H9 (cell line): ENCODE measurements around the gene CA9. TPM values are rescaled to one million over a fixed set of nuclear protein-coding genes. Genes with fewer than 3 reads are reported as not detected.

Experiments used
- DNase-seq: peaks from one replicate; pipeline ENCODE4 v3.0.0-alpha.2; 2017
- H2AFZ ChIP-seq: one replicate; pipeline ENCODE4 v1.6.1; 2013; ENCODE audit warnings: mild to moderate bottlenecking, low read length, control low read depth, moderate library complexity
- H2AK5ac ChIP-seq: 2 replicates; pipeline ENCODE4 v1.6.1; 2013; ENCODE audit warnings: low read length, control low read depth, mixed read lengths; ENCODE audit not compliant: insufficient read length
- H2BK120ac ChIP-seq: one replicate; pipeline ENCODE4 v1.6.1; 2013; ENCODE audit warnings: low read depth, mild to moderate bottlenecking, low read length, control low read depth, inconsistent platforms; ENCODE audit not compliant: poor library complexity, severe bottlenecking
- H2BK12ac ChIP-seq: 2 replicates; pipeline ENCODE4 v1.6.1; 2013; ENCODE audit warnings: low read length, control low read depth, mixed read lengths, low read depth; ENCODE audit not compliant: insufficient read length
- H2BK15ac ChIP-seq: 2 replicates; pipeline ENCODE4 v1.6.1; 2013; ENCODE audit warnings: low read depth, low read length, control low read depth
- H2BK20ac ChIP-seq: one replicate; pipeline ENCODE4 v1.6.1; 2013; ENCODE audit warnings: low read depth, mild to moderate bottlenecking, low read length, control low read depth, inconsistent platforms; ENCODE audit not compliant: poor library complexity, severe bottlenecking
- H2BK5ac ChIP-seq: 2 replicates; pipeline ENCODE4 v1.6.1; 2013; ENCODE audit warnings: low read length, control low read depth, mixed read lengths; ENCODE audit not compliant: insufficient read length
- H3K14ac ChIP-seq: 2 replicates; pipeline ENCODE4 v1.6.1; 2013; ENCODE audit warnings: low read length, control low read depth; ENCODE audit not compliant: insufficient read depth
- H3K18ac ChIP-seq: 2 replicates; pipeline ENCODE4 v1.6.1; 2013; ENCODE audit warnings: low read depth, mild to moderate bottlenecking, mixed read lengths, low read length, control low read depth; ENCODE audit not compliant: insufficient read length
- H3K23ac ChIP-seq: 2 replicates; pipeline ENCODE4 v1.6.1; 2013; ENCODE audit warnings: low read length, control low read depth, mixed read lengths, low read depth; ENCODE audit not compliant: insufficient read length
- H3K23me2 ChIP-seq: 2 replicates; pipeline ENCODE4 v1.6.1; 2013; ENCODE audit warnings: low read depth, mild to moderate bottlenecking, mixed read lengths, low read length, control low read depth; ENCODE audit not compliant: insufficient read length, poor library complexity, severe bottlenecking
- H3K27ac ChIP-seq: 2 replicates; pipeline ENCODE4 v1.5.1; 2013; ENCODE audit warnings: low read length, control low read depth, mixed read lengths, low read depth; ENCODE audit not compliant: insufficient read length
- H3K27me3 ChIP-seq: 2 replicates; pipeline ENCODE4 v1.6.1; 2013; ENCODE audit warnings: low read length, control low read depth, inconsistent platforms; ENCODE audit not compliant: insufficient read depth
- H3K4ac ChIP-seq: 2 replicates; pipeline ENCODE4 v1.6.1; 2013; ENCODE audit warnings: low read depth, mild to moderate bottlenecking, control low read depth, inconsistent platforms, low read length, moderate library complexity
- H3K4me1 ChIP-seq: 2 replicates; pipeline ENCODE4 v1.6.1; 2013; ENCODE audit warnings: low read length, control low read depth, inconsistent platforms; ENCODE audit not compliant: insufficient read depth
- H3K4me2 ChIP-seq: 2 replicates; pipeline ENCODE4 v1.6.1; 2013; ENCODE audit warnings: low read length, control low read depth, mixed read lengths; ENCODE audit not compliant: insufficient read length, insufficient read depth
- H3K56ac ChIP-seq: 2 replicates; pipeline ENCODE4 v1.6.1; 2013; ENCODE audit warnings: low read depth, mild to moderate bottlenecking, mixed read lengths, low read length, control low read depth; ENCODE audit not compliant: insufficient read length
- H3K79me1 ChIP-seq: 2 replicates; pipeline ENCODE4 v1.6.1; 2013; ENCODE audit warnings: low read depth, mild to moderate bottlenecking, moderate library complexity, low read length, control low read depth, inconsistent platforms; ENCODE audit not compliant: insufficient read depth, poor library complexity, severe bottlenecking
- H3K79me2 ChIP-seq: 2 replicates; pipeline ENCODE4 v1.6.1; 2013; ENCODE audit warnings: low read length, control low read depth, inconsistent platforms; ENCODE audit not compliant: insufficient read depth
- H3K9ac ChIP-seq: 2 replicates; pipeline ENCODE4 v1.6.1; 2013; ENCODE audit warnings: low read length, control low read depth, mixed read lengths; ENCODE audit not compliant: insufficient read length; ENCODE audit errors: extremely low read depth
- H3K9me3 ChIP-seq: one replicate; pipeline ENCODE4 v1.6.1; 2013; ENCODE audit warnings: low read depth, low read length, inconsistent platforms; ENCODE audit not compliant: control insufficient read depth
- H3T11ph ChIP-seq: one replicate; pipeline ENCODE4 v1.6.1; 2013; ENCODE audit warnings: mild to moderate bottlenecking, low read length, control low read depth, inconsistent platforms
- H4K20me1 ChIP-seq: one replicate; pipeline ENCODE4 v1.6.1; 2013; ENCODE audit not compliant: control insufficient read depth, insufficient read length, insufficient read depth
- H4K5ac ChIP-seq: 2 replicates; pipeline ENCODE4 v1.6.1; 2013; ENCODE audit warnings: low read depth, mild to moderate bottlenecking, mixed read lengths, low read length, control low read depth; ENCODE audit not compliant: insufficient read length
- H4K8ac ChIP-seq: replicated peaks from 2 replicates; pipeline ENCODE4 v1.6.1; 2013; ENCODE audit warnings: low read length, control low read depth, mixed read lengths, low read depth; ENCODE audit not compliant: insufficient read length
- H4K91ac ChIP-seq: 2 replicates; pipeline ENCODE4 v1.6.1; 2013; ENCODE audit warnings: low read depth, mild to moderate bottlenecking, moderate library complexity, mixed read lengths, low read length, control low read depth; ENCODE audit not compliant: insufficient read length
- H3K27ac Mint-ChIP-seq, 3 experiments: 2 replicates in 2 of 3; 3 replicates in 1 of 3; pipeline ENCODE4 v1.8.0; 2020 to 2021; ENCODE audit warnings: mixed read lengths in 3 of 3, mild to moderate bottlenecking in 1 of 3, moderate library complexity in 1 of 3
- H3K27me3 Mint-ChIP-seq: 2 replicates; pipeline ENCODE4 v1.8.0; 2021; ENCODE audit warnings: low read depth, mild to moderate bottlenecking, moderate library complexity, mixed read lengths
- H3K36me3 Mint-ChIP-seq, 3 experiments: 2 replicates in 2 of 3; 3 replicates in 1 of 3; pipeline ENCODE4 v1.8.0; 2020 to 2021; ENCODE audit warnings: low read depth in 3 of 3, mixed read lengths in 3 of 3; ENCODE audit not compliant: insufficient read depth in 1 of 3
- H3K4me1 Mint-ChIP-seq, 2 experiments: 2 replicates each; pipeline ENCODE4 v1.8.0; 2020; ENCODE audit warnings: mixed read lengths in 2 of 2
- H3K4me3 Mint-ChIP-seq, 2 experiments: 2 replicates in 1 of 2; 3 replicates in 1 of 2; pipeline ENCODE4 v1.8.0; 2020 to 2021; ENCODE audit warnings: mild to moderate bottlenecking in 2 of 2, mixed read lengths in 2 of 2, moderate library complexity in 1 of 2
- H3K9me3 Mint-ChIP-seq, 2 experiments: 2 replicates in 1 of 2; 3 replicates in 1 of 2; pipeline ENCODE4 v1.8.0; 2020; ENCODE audit warnings: mild to moderate bottlenecking in 2 of 2, mixed read lengths in 2 of 2, moderate library complexity in 1 of 2
- WGBS: extraction: QIAGEN DNeasy Blood & Tissue Kit; methylation state at CpG from one replicate; pipeline ENCODE4 v1.1.7; 2013; ENCODE audit warnings: missing lambda C conversion rate, low lambda C conversion rate, mixed read lengths; ENCODE audit not compliant: insufficient read length; ENCODE audit errors: extremely low coverage; 5-methylcytosine and 5-hydroxymethylcytosine counted together
- total RNA-seq: library from RNA; stranded (reverse); gene quantifications from 2 replicates; pipeline ENCODE4 v1.2.1, GENCODE V29; 2021
- TF ChIP-seq, protein P1 (sequence below): fragments of 200-600 bp; sonication (generic); conservative IDR thresholded peaks from 3 replicates; pipeline ENCODE4 v1.8.0; 2021; ENCODE audit warnings: antibody characterized with exemption, mild to moderate bottlenecking

The CA9 gene
- total RNA-seq, 1 experiment from 2014 or later = 0.94 TPM

DNA sequence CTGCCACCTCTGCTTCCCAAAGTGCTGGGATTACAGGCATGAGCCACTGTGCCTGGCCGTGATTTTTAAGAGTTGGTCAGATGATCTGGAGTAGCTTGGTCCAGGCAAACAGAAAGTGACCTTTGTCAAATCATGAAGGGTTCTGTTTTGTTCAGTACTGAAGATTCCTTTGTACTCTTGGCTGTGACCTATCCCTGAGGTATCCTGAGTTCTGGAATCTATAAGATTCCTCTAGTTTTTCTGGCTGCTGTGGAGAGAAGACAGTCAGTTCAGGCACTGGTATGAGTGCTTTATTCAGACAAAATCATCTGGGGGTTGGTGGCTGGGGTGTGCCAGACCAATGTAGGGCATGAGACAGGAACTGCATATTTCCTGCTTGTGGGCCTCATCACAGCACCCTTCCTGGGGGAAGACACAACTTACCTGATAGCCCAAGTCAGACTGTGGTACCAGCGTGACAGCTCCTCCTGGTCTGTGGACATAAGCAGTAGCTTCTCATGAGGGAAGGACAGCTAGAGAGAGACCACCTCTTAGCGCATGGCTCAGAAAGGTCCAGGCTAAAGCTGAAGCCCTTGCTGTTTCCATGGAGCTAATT lies 11.9 kb upstream of the CA9 start:
- peaks cover 18% of the 10 kb centered on the region for H3K27me3 Mint-ChIP-seq
- Histone ChIP-seq H2AFZ (no peak overlapping the region), H4K5ac (no peak overlapping the region), H3K14ac (no peak overlapping the region), H3K23ac (no peak overlapping the region), H3K56ac (no peak overlapping the region), H2AK5ac (no peak overlapping the region), H4K91ac (no peak overlapping the region), H3K79me1 (no peaks in the 10 kb centered on the region), H2BK15ac (no peak overlapping the region), H3T11ph (no peak overlapping the region), H4K20me1 (no peaks in the 10 kb centered on the region), H4K8ac (no peak overlapping the region), H2BK20ac (no peak overlapping the region), H2BK120ac (no peak overlapping the region), H3K18ac (no peak overlapping the region), H3K79me2 (no peaks in the 10 kb centered on the region), H3K4me2 (no peak overlapping the region), H3K27me3 (no peaks in the 10 kb centered on the region), H3K9me3 (no peaks in the 10 kb centered on the region), H3K4me1 (peaks cover 3% of the 10 kb centered on the region; the same call in 1 of the 2 replicates), H2BK12ac (no peak overlapping the region), H2BK5ac (no peak overlapping the region), H3K4ac (no peak overlapping the region), H3K9ac (no peak overlapping the region), H3K27ac (no peak overlapping the region), H3K23me2 (peaks cover 19% of the 10 kb centered on the region)
- H3K4me1 Mint-ChIP-seq = peaks cover 33 to 43% of the 10 kb centered on the region in 2 experiments
- WGBS = no CpG with 5 or more reads among the region's 3 CpGs
- no peak overlapping the region for H3K4me3 Mint-ChIP-seq
- H3K27ac Mint-ChIP-seq = peak overlapping the region in 1 of 3 experiments; percentile 40; a peak in 2 of 7 replicates
- peaks cover 2 to 3% of the 10 kb centered on the region in 2 experiments; a peak in 3 of 5 replicates for H3K9me3 Mint-ChIP-seq
- no peak for DNase-seq
- H3K36me3 Mint-ChIP-seq = peaks cover 28 to 40% (median 37%) of the 10 kb centered on the region in 3 experiments
- TF ChIP-seq, protein P1, sequence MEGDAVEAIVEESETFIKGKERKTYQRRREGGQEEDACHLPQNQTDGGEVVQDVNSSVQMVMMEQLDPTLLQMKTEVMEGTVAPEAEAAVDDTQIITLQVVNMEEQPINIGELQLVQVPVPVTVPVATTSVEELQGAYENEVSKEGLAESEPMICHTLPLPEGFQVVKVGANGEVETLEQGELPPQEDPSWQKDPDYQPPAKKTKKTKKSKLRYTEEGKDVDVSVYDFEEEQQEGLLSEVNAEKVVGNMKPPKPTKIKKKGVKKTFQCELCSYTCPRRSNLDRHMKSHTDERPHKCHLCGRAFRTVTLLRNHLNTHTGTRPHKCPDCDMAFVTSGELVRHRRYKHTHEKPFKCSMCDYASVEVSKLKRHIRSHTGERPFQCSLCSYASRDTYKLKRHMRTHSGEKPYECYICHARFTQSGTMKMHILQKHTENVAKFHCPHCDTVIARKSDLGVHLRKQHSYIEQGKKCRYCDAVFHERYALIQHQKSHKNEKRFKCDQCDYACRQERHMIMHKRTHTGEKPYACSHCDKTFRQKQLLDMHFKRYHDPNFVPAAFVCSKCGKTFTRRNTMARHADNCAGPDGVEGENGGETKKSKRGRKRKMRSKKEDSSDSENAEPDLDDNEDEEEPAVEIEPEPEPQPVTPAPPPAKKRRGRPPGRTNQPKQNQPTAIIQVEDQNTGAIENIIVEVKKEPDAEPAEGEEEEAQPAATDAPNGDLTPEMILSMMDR = no peak
